ENCODE results near the gene GAPDHS. TPM values are rescaled to one million over a fixed set of nuclear protein-coding genes. Genes with fewer than 3 reads are reported as not detected.
A peak's percentile ranks its signal among the peaks of the same experiment; 100 is the strongest.

The GAPDHS gene
- total and polyA plus RNA-seq, 5 donors from 2014 or later, result not detected

GRCh38 chr19:35556025-35556590 is 22.9 kb downstream of the GAPDHS start:
- H3K27ac ChIP-seq (ENCODE audit: insufficient read depth, low read length, poor library complexity, severe bottlenecking), result no peak overlapping the region
- H3K36me3 ChIP-seq (ENCODE audit: control insufficient read depth, insufficient read depth, low read length), result no peaks in the 10 kb centered on the region
- ATAC-seq (ENCODE audit: low read depth in 2 of 2) (no peak), DNase-seq (no peak)
- Mint-ChIP-seq H3K27me3 (peaks cover 10% of the 10 kb centered on the region), H3K36me3 (no peaks in the 10 kb centered on the region), H3K4me1 (peaks cover 0 to 17% (median 3%) of the 10 kb centered on the region in 4 donors), H3K4me3 (peak overlapping the region in 2 of 4 donors; percentile 58 to 70), H3K27ac (no peak overlapping the region), H3K9me3 (peaks cover 0 to 1% (median 0%) of the 10 kb centered on the region in 7 donors)
- H3K4me3 ChIP-seq (ENCODE audit: low read depth, low read length), result no peak overlapping the region
- no peaks in the 10 kb centered on the region for H3K27me3 ChIP-seq (ENCODE audit: control insufficient read depth, insufficient read depth, low read length)
- H3K4me1 ChIP-seq (ENCODE audit: control insufficient read depth, insufficient read depth, low read length, poor library complexity, severe bottlenecking), result peaks cover 15% of the 10 kb centered on the region
- H3K9me3 ChIP-seq (ENCODE audit: control insufficient read depth in 2 of 2, low read length in 2 of 2), result no peaks in the 10 kb centered on the region

GRCh38 chr19:35556846-35557538 is 23.7 kb downstream of the GAPDHS start:
- ATAC-seq (ENCODE audit: low read depth in 2 of 2) (no peak), DNase-seq (no peak)
- Histone ChIP-seq H3K4me3 (ENCODE audit: low read depth, low read length) (no peak overlapping the region), H3K36me3 (ENCODE audit: control insufficient read depth, insufficient read depth, low read length) (no peaks in the 10 kb centered on the region), H3K27ac (ENCODE audit: insufficient read depth, low read length, poor library complexity, severe bottlenecking) (no peak overlapping the region), H3K4me1 (ENCODE audit: control insufficient read depth, insufficient read depth, low read length, poor library complexity, severe bottlenecking) (peaks cover 15% of the 10 kb centered on the region), H3K9me3 (ENCODE audit: control insufficient read depth in 2 of 2, low read length in 2 of 2) (no peaks in the 10 kb centered on the region), H3K27me3 (ENCODE audit: control insufficient read depth, insufficient read depth, low read length) (no peaks in the 10 kb centered on the region)
- Mint-ChIP-seq H3K4me3 (peak overlapping the region in 3 of 4 donors; percentile 8 to 68 (median 58)), H3K9me3 (peaks cover 0 to 1% (median 0%) of the 10 kb centered on the region in 7 donors), H3K36me3 (no peaks in the 10 kb centered on the region), H3K27me3 (peaks cover 16% of the 10 kb centered on the region), H3K4me1 (peaks cover 0 to 20% (median 3%) of the 10 kb centered on the region in 4 donors), H3K27ac (no peak overlapping the region)

GRCh38 chr19:35557539-35558399 is 24.5 kb downstream of the GAPDHS start:
- Mint-ChIP-seq H3K4me1 (peaks cover 0 to 20% (median 3%) of the 10 kb centered on the region in 4 donors), H3K27ac (peak overlapping the region in 1 of 3 donors; percentile 36), H3K36me3 (no peaks in the 10 kb centered on the region), H3K9me3 (peaks cover 0 to 1% (median 0%) of the 10 kb centered on the region in 7 donors), H3K27me3 (peaks cover 19% of the 10 kb centered on the region), H3K4me3 (peak overlapping the region; percentile 57 to 85 (median 64))
- peaks cover 15% of the 10 kb centered on the region for H3K4me1 ChIP-seq (ENCODE audit: control insufficient read depth, insufficient read depth, low read length, poor library complexity, severe bottlenecking)
- DNase-seq, result peak; percentile 24 to 57 (median 48)
- H3K4me3 ChIP-seq (ENCODE audit: low read depth, low read length), result peak overlapping the region; percentile 32
- H3K9me3 ChIP-seq (ENCODE audit: control insufficient read depth in 2 of 2, low read length in 2 of 2), result no peaks in the 10 kb centered on the region
- no peak overlapping the region for H3K27ac ChIP-seq (ENCODE audit: insufficient read depth, low read length, poor library complexity, severe bottlenecking)
- no peaks in the 10 kb centered on the region for H3K36me3 ChIP-seq (ENCODE audit: control insufficient read depth, insufficient read depth, low read length)
- no peaks in the 10 kb centered on the region for H3K27me3 ChIP-seq (ENCODE audit: control insufficient read depth, insufficient read depth, low read length)
- ATAC-seq (ENCODE audit: low read depth in 2 of 2), result peak; percentile 45 to 54

- Mint-ChIP-seq H3K27me3 (peaks cover 27% of the 10 kb centered on the region), H3K4me1 (peaks cover 0 to 20% (median 3%) of the 10 kb centered on the region in 4 donors), H3K36me3 (no peaks in the 10 kb centered on the region), H3K4me3 (peak overlapping the region in 2 of 4 donors; percentile 8 to 43), H3K27ac (no peak overlapping the region), H3K9me3 (no peaks in the 10 kb centered on the region)
- no peak for DNase-seq
- no peak for ATAC-seq (ENCODE audit: low read depth in 2 of 2)
- Histone ChIP-seq H3K36me3 (ENCODE audit: control insufficient read depth, insufficient read depth, low read length) (no peaks in the 10 kb centered on the region), H3K4me1 (ENCODE audit: control insufficient read depth, insufficient read depth, low read length, poor library complexity, severe bottlenecking) (peaks cover 15% of the 10 kb centered on the region), H3K4me3 (ENCODE audit: low read depth, low read length) (no peak overlapping the region), H3K27me3 (ENCODE audit: control insufficient read depth, insufficient read depth, low read length) (no peaks in the 10 kb centered on the region), H3K27ac (ENCODE audit: insufficient read depth, low read length, poor library complexity, severe bottlenecking) (no peak overlapping the region), H3K9me3 (ENCODE audit: control insufficient read depth in 2 of 2, low read length in 2 of 2) (no peaks in the 10 kb centered on the region)
Measured at GRCh38 chr19:35558400-35559280, 25.4 kb downstream of the GAPDHS start.

- Mint-ChIP-seq H3K4me1 (peaks cover 0 to 20% (median 3%) of the 10 kb centered on the region in 4 donors), H3K36me3 (no peaks in the 10 kb centered on the region), H3K27me3 (peaks cover 27% of the 10 kb centered on the region)
Measured at GRCh38 chr19:35559281-35559659, 26.0 kb downstream of the GAPDHS start.

DNA sequence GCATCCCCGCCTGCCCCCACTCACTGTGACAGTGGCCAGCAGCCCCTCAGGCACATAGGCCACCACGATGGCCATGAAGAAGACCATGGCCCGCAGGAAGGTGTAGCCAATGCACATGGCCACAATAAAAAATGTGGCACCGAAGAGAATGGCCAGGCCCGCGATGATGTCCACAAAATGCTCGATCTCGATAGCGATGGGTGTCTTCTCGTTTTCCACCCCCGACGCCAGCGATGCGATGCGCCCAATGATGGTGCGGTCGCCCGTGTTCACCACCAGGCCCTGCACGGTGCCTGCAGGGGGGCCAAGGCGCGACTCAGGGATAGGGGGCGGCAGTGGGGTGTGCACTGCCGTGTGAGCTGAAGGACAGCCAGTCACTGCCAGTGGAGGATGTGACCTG is 26.5 kb downstream of the GAPDHS start:
- H3K27me3 ChIP-seq (ENCODE audit: control insufficient read depth, insufficient read depth, low read length), result peaks cover 2% of the 10 kb centered on the region

More at GRCh38 chr19:35559281-35559659, 26.0 kb downstream of the GAPDHS start:
- Mint-ChIP-seq H3K27ac (peak overlapping the region in 1 of 3 donors; percentile 76), H3K4me3 (peak overlapping the region in 2 of 4 donors; percentile 8 to 43), H3K9me3 (no peaks in the 10 kb centered on the region)
- H3K36me3 ChIP-seq (ENCODE audit: control insufficient read depth, insufficient read depth, low read length), result no peaks in the 10 kb centered on the region
- no peaks in the 10 kb centered on the region for H3K27me3 ChIP-seq (ENCODE audit: control insufficient read depth, insufficient read depth, low read length)
- no peaks in the 10 kb centered on the region for H3K9me3 ChIP-seq (ENCODE audit: control insufficient read depth in 2 of 2, low read length in 2 of 2)
- H3K27ac ChIP-seq (ENCODE audit: insufficient read depth, low read length, poor library complexity, severe bottlenecking), result no peak overlapping the region
- DNase-seq (no peak), ATAC-seq (ENCODE audit: low read depth in 2 of 2) (no peak)
- peaks cover 15% of the 10 kb centered on the region for H3K4me1 ChIP-seq (ENCODE audit: control insufficient read depth, insufficient read depth, low read length, poor library complexity, severe bottlenecking)
- H3K4me3 ChIP-seq (ENCODE audit: low read depth, low read length), result no peak overlapping the region

GRCh38 chr19:35560271-35560670 is 27.0 kb downstream of the GAPDHS start:
- H3K4me3 Mint-ChIP-seq, result no peak overlapping the region
- Histone ChIP-seq H3K27ac (ENCODE audit: insufficient read depth, low read length, poor library complexity, severe bottlenecking) (no peak overlapping the region), H3K9me3 (ENCODE audit: control insufficient read depth in 2 of 2, low read length in 2 of 2) (no peaks in the 10 kb centered on the region), H3K27me3 (ENCODE audit: control insufficient read depth, insufficient read depth, low read length) (peaks cover 2% of the 10 kb centered on the region), H3K36me3 (ENCODE audit: control insufficient read depth, insufficient read depth, low read length) (no peaks in the 10 kb centered on the region), H3K4me1 (ENCODE audit: control insufficient read depth, insufficient read depth, low read length, poor library complexity, severe bottlenecking) (peaks cover 15% of the 10 kb centered on the region), H3K4me3 (ENCODE audit: low read depth, low read length) (no peak overlapping the region)
- H3K27me3 Mint-ChIP-seq, result peaks cover 27% of the 10 kb centered on the region
- no peaks in the 10 kb centered on the region for H3K36me3 Mint-ChIP-seq
- ATAC-seq (ENCODE audit: low read depth in 2 of 2) (no peak), DNase-seq (no peak)
- no peak overlapping the region for H3K27ac Mint-ChIP-seq
- H3K4me1 Mint-ChIP-seq, result peaks cover 0 to 20% (median 3%) of the 10 kb centered on the region in 4 donors
- no peaks in the 10 kb centered on the region for H3K9me3 Mint-ChIP-seq

More for the DNA sequence above, 26.5 kb downstream of the GAPDHS start:
- Histone ChIP-seq H3K36me3 (ENCODE audit: control insufficient read depth, insufficient read depth, low read length) (no peaks in the 10 kb centered on the region), H3K4me1 (ENCODE audit: control insufficient read depth, insufficient read depth, low read length, poor library complexity, severe bottlenecking) (peaks cover 15% of the 10 kb centered on the region), H3K27ac (ENCODE audit: insufficient read depth, low read length, poor library complexity, severe bottlenecking) (no peak overlapping the region), H3K9me3 (ENCODE audit: control insufficient read depth in 2 of 2, low read length in 2 of 2) (no peaks in the 10 kb centered on the region), H3K4me3 (ENCODE audit: low read depth, low read length) (no peak overlapping the region)
- Mint-ChIP-seq H3K27me3 (peaks cover 27% of the 10 kb centered on the region), H3K9me3 (no peaks in the 10 kb centered on the region), H3K36me3 (no peaks in the 10 kb centered on the region), H3K4me1 (peaks cover 0 to 20% (median 3%) of the 10 kb centered on the region in 4 donors), H3K4me3 (no peak overlapping the region), H3K27ac (no peak overlapping the region)
- DNase-seq, result no peak
- ATAC-seq (ENCODE audit: low read depth in 2 of 2), result no peak

Measured in CD4-positive, CD25-positive, alpha-beta regulatory T cell (primary cell).